DMS 273 treated with DMSO at 0.1 percent for 48 hours (cell line): ENCODE measurements around the gene AHNAK.
"Not testable (repeated sequence)": the region's sequence is repeated elsewhere in the genome, so short reads cannot be mapped to it uniquely, and the experiment has no call there.

ENCODE experiments used
- DNase-seq: peaks from one replicate; lab custom pipeline; 2025; lab: John Stamatoyannopoulos, UW

The AHNAK gene

GRCh38 chr11:62535802-62536201, 10.8 kb downstream of the AHNAK start:
- DNase-seq = no peak

- no peak for DNase-seq
These were observed 11.6 kb downstream of the AHNAK start for GRCh38 chr11:62534779-62535545.

GRCh38 chr11:62532096-62532495, 14.5 kb downstream of the AHNAK start:
- no peak for DNase-seq

GRCh38 chr11:62516736-62517371, 29.8 kb downstream of the AHNAK start:
- no peak for DNase-seq

DNA sequence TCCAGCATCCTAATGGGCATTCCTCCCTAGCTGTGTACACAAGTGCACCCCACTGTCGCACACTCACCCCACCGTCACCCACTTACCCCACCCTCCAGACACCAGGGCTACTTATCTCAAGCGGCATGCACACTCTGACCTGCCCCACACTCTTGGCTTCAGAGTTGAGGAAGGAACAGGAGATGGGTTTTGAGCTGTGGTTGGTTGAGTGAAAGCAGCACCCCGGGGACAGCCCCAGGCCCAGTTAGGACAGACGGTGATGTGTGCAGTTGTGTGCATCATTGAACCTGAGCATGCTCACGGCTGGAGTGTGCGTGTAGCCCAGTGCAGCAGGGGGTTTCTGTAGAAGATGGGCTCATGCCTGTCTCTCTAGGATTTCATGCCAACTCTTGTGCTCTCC, 32.5 kb downstream of the AHNAK start:
- no peak for DNase-seq

DNA sequence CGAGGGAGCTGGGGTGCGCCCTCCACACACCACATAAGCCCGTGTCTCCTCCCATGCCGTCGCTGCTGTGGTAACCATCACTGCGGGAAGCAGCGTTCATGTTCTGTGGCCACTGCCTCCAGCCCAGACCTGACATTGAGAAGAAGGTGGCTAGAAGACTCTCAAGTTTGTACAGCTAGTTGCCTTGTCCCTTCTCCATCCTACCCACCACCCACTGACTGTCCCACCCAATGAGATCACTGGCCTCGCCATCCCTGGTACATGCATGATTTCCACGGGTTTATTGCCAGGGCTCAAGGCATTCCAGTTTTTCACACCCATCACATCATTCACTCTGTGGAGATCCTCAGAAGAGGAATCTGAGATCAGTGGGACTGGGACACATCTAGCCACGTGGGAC, 33.0 kb downstream of the AHNAK start:
- DNase-seq = no peak

DNA sequence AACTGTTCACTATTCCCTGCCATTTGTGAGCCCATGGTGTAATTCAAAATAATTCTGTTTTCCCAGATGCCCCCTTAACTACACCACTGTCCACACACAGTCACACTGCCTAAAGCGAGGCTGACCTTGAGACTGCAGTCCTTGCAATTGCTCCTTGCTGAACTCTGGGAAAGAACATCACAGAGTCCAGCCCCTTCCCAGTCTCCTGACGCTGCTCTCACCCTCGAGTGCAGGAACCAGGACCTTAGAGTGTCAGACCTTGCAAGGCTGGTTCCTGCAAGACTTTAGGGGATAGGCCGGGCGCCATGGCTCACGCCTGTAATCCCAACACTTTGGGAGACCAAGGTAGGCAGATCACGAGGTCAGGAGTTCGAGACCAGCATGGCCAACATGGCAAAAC, 33.6 kb downstream of the AHNAK start:
- no peak for DNase-seq

GRCh38 chr11:62508336-62509058, 38.1 kb downstream of the AHNAK start:
- no peak for DNase-seq

DNA sequence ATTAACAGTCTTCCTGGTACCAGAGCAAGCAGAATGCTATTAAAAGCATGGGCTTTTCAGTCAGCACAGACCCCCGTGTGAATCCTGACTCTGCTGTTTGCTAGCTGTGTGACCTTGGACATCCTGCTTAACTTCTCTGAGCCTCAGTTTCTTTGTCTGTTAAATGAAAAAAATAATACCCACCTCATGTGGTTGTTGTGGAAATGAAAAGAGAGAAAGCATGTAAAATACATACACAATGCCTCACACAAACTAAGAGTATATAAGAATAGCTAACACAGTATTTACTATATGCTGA, 39.5 kb downstream of the AHNAK start:
- no peak for DNase-seq

GRCh38 chr11:62506413-62507124, 40.0 kb downstream of the AHNAK start:
- DNase-seq = no peak

DNA sequence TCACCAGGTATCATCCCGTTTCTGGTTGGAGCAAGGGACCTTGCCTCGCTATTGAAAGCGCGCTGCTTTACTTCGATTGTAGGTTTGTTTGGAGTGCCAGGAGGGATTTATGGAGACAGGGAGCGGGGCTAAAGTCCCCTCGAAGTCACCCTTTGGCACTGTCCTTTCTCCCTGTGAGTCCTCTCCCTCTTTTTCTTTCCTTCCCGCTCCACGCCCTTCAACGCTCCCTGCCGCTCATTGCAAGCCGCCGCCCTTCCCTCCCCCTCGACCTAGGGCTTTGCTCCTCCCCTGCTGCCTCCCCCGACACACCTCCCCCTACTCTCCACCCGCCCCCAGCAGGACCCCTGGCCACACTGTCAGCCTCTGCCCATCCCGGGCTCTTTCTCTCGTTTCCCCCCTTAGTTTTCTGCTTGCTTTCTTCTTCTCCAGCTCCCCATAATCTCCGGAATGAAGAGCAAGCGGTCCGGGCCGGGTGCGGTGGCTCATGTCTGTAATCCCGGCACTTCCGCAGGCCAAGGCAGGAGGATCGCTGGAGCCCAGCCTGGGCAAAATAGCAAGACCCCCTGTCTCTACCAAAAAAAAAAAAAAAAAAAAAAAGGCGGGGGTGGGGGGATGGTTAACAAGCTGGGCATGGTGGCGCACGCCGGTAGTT, 41.0 kb downstream of the AHNAK start:
- DNase-seq = no peak

DNA sequence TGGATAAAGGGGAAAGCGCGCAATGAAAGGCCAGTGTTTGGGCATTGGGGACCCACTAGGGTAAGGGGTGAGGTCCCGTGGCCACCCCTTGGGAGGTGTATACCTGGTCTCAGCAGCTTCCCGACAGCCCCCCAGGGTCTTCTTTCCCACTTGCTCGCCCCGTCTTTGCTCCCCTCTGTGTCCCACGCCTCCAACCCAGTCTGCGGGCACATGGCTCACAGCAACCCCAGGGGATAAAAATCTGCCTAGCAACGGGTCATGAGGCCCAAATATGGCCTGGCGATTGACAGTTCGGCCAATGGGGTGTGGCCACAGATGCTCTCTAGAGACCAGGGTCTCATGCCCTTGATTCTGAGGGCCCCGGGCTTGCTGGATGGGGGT, 41.6 kb downstream of the AHNAK start:
- DNase-seq = no peak

- DNase-seq = no peak
These were observed 42.2 kb downstream of the AHNAK start for GRCh38 chr11:62504158-62504973.

DNA sequence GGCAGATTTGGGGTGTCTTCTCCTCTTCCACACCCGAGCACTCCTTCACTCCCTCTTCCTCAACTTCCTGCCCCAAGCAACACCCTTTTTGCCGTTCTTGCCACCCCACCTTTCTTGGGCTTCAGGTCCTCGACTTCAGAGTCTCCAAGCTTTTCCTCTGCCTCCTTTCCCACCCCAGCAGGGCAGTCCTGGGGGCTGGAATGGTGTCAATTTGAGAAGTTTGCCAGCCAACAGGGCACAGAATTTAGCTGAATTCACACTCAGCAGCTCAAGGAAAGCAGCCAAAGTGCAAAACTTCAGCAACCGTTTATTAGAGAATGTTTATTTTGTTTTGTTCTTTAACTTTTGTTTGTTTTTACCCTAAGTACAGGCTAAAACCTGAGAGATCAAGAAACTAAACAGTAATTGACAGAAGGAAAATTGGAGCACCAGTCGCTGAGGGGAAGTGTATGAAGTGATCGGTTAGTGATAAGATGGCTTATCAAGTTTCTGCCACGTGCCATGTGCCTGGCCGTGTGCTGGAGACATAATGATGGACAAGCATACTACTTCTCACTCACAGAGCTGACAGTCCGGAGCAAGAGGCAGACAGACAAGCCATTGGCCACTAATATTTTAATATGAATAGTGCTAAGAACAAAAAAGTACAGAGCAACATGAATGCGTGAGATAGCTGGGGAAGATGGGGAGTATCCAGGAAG, 44.4 kb downstream of the AHNAK start:
- DNase-seq = no peak

- DNase-seq = no peak
These were observed 45.1 kb downstream of the AHNAK start for GRCh38 chr11:62501432-62501891.

GRCh38 chr11:62500650-62501030, 46.0 kb downstream of the AHNAK start:
- no peak for DNase-seq

GRCh38 chr11:62499944-62500649, 46.5 kb downstream of the AHNAK start:
- no peak for DNase-seq

DNA sequence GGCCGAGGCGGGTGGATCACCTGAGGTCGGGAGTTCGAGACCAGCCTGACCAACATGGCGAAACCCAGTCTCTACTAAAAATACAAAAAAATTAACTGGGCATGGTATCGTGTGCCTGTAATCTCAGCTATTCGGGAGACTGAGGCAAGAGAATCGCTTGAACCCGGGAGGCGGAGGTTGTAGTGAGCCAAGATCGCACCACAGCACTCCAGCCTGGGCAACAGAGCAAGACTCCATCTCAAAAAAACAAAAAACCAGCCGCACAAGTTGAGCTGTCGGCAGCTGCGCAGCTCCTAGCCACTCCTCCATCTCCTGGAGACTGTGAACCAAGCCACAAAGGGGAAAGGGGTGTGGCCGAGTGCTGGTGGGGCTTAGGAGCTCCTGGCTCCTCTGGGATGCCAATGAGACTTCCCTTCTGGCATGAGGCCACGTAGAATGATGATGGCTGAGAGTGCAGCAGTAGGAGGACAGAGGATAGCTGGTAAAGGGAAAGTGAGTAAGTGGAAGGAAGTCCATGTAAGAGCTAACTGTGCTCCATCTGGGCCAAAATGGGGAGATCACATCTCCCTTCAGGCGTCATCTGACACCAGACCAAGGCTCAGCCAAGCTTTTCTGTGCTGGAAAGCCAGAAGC, 47.2 kb downstream of the AHNAK start:
- not testable (repeated sequence) for DNase-seq

DNA sequence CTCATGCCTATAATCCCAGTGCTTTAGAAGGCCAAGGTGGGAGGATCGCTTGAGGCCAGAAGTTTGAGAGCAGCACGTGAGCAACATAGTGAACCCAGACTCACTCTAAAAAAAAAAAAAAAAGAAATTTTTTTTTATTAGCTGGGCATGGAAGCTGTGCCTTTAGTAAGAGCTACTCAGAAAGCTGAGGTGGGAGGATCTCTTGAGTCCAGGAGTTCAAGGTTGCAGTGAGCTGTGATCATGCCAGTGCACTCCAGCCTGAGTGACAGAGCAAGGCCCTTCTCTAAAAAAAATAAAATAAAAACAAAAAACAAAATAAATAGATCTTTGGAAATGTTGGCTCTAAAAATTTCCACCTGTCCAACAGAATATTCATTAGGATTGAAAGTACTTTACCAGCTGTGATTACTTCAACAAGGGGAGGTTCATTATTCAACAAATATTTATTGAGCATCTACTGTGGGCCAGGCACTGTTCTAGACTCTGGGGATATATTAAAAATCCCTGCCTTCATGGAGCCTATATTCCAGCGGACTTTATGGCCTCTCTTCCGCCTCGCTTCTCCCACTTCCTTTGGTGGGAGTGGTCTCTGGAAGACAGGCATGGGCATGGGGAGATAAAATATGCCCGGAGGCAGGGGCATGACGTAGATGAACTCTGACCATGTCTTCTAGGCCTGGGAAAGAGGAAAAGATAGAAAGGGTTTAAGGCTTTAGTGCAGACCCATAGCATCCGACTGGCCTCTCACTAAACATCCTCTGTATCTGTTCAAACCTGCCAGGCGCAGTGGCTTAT, 47.9 kb downstream of the AHNAK start:
- DNase-seq = no peak
